Small intestine (tissue), 7 donors: ENCODE data around the gene GSTCD. TPM values are rescaled to one million over a fixed set of nuclear protein-coding genes. Genes with fewer than 3 reads are reported as not detected.

ENCODE experiments used
- DNase-seq, 2 donors: peaks; one replicate each; pipeline versions ENCODE4 v3.0.0 to v3.0.0-alpha.2; 2013
- FAIRE-seq: peaks from 2 replicates; lab custom pipeline; 2012; peaks lifted over from hg19 to GRCh38; lab: Jason Lieb, UNC
- H3K27ac ChIP-seq, 3 donors: one replicate each; pipeline ENCODE4 v1.5.1; 2013; ENCODE audit warnings: low read length in 2 of 3, mild to moderate bottlenecking in 2 of 3, control low read depth in 1 of 3, inconsistent platforms in 1 of 3, low read depth in 1 of 3, moderate library complexity in 1 of 3
- H3K27me3 ChIP-seq, 3 donors: one replicate each; pipeline ENCODE4 v1.6.1; 2013; ENCODE audit warnings: low read length in 3 of 3, inconsistent platforms in 1 of 3; ENCODE audit not compliant: control insufficient read depth in 3 of 3, insufficient read depth in 3 of 3
- H3K36me3 ChIP-seq, 3 donors: one replicate each; pipeline ENCODE4 v1.6.1; 2013; ENCODE audit warnings: low read length in 3 of 3, inconsistent platforms in 1 of 3, low read depth in 1 of 3, mild to moderate bottlenecking in 1 of 3, moderate library complexity in 1 of 3; ENCODE audit not compliant: control insufficient read depth in 3 of 3, insufficient read depth in 2 of 3
- H3K4me1 ChIP-seq, 3 donors: one replicate each; pipeline ENCODE4 v1.6.1; 2013; ENCODE audit warnings: low read length in 2 of 3, inconsistent platforms in 1 of 3, low read depth in 1 of 3, mild to moderate bottlenecking in 1 of 3, moderate library complexity in 1 of 3; ENCODE audit not compliant: control insufficient read depth in 3 of 3, insufficient read depth in 2 of 3
- H3K4me3 ChIP-seq, 3 donors: one replicate each; pipeline ENCODE4 v1.5.1; 2013; ENCODE audit warnings: low read length in 3 of 3, control low read depth in 1 of 3, inconsistent platforms in 1 of 3, low read depth in 1 of 3, mild to moderate bottlenecking in 1 of 3, moderate library complexity in 1 of 3
- H3K9me3 ChIP-seq, 2 donors: one replicate each; pipeline ENCODE4 v1.6.1; 2013; ENCODE audit warnings: low read depth in 1 of 2, low read length in 1 of 2; ENCODE audit not compliant: control insufficient read depth in 2 of 2, insufficient read depth in 1 of 2
- WGBS, 3 donors: extraction: QIAGEN DNeasy Blood & Tissue Kit; methylation state at CpG; one replicate each; pipeline ENCODE4 v1.1.7; 2013; 5-methylcytosine and 5-hydroxymethylcytosine counted together
- polyA plus RNA-seq, 4 donors: library from polyadenylated mRNA; stranded (reverse) in 3 of 4; unstranded in 1 of 4; fragments of 200-250 nt in 3 of 4; fragments of 120-200 nt in 1 of 4; gene quantifications; one replicate each; pipeline versions ENCODE4 v1.2.1 to v1.2.3, GENCODE V29; 2013
- donor health status: healthy with polysubstance abuse.
- donor health status: control.
- donor health status: control.
- donor health status: Bipolar disorder and iron deficiency.
- donor health status: healthy.

The GSTCD gene
- polyA plus RNA-seq, 4 donors, result 1.4 to 8.7 (median 3.3) TPM

DNA sequence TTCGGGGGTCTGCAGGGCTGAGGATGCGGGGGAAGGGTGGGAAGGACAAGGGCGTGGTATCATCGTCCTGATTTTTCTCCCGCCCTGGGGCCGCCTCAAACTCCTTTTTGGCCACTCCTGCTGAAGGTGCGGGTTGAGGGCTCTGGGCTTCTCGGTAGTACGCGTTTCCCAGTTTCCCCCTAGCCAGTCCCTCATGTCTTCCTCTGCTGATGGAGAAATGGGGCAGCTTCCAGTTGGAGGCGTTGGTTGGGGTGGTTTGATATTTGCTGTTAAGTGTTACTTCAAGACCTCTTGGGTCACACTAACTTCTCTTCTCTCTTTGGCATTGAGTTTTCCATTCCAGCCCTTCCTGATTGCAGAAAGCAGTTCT, 482 bp downstream of the GSTCD start:
- H3K36me3 ChIP-seq, result peaks cover 0 to 3% (median 0%) of the 10 kb centered on the region in 3 donors
- peak overlapping the region; percentile 70 to 98 (median 85) for H3K4me3 ChIP-seq
- DNase-seq (peak; percentile 20 to 74), FAIRE-seq (no peak)
- H3K27me3 ChIP-seq, result no peaks in the 10 kb centered on the region
- 0% methylated on average over 9 to 11 of the region's 11 CpGs for WGBS, 3 donors
- peaks cover 0 to 12% (median 6%) of the 10 kb centered on the region in 3 donors for H3K4me1 ChIP-seq
- H3K9me3 ChIP-seq, result no peaks in the 10 kb centered on the region
- H3K27ac ChIP-seq, result peak overlapping the region; percentile 90 to 96 (median 94)

- Histone ChIP-seq H3K4me1 (peaks cover 0 to 12% (median 6%) of the 10 kb centered on the region in 3 donors), H3K4me3 (no peak overlapping the region), H3K9me3 (no peaks in the 10 kb centered on the region), H3K27ac (no peak overlapping the region), H3K27me3 (no peaks in the 10 kb centered on the region), H3K36me3 (no peaks in the 10 kb centered on the region)
- 58 to 77% (median 69%) methylated on average over 15 to 16 of the region's 16 CpGs for WGBS, 3 donors
- no peak for FAIRE-seq
- no peak for DNase-seq
These were observed 1.5 kb downstream of the GSTCD start for GRCh38 chr4:105710012-105710600.

- Histone ChIP-seq H3K4me3 (no peak overlapping the region), H3K36me3 (no peaks in the 10 kb centered on the region), H3K27me3 (no peaks in the 10 kb centered on the region), H3K27ac (no peak overlapping the region), H3K4me1 (peaks cover 0 to 12% (median 6%) of the 10 kb centered on the region in 3 donors), H3K9me3 (no peaks in the 10 kb centered on the region)
- DNase-seq (no peak), FAIRE-seq (no peak)
- 72 to 74% (median 72%) methylated on average over 6 of the region's 6 CpGs for WGBS, 3 donors
These were observed 2.1 kb downstream of the GSTCD start for GRCh38 chr4:105710678-105711077.

DNA sequence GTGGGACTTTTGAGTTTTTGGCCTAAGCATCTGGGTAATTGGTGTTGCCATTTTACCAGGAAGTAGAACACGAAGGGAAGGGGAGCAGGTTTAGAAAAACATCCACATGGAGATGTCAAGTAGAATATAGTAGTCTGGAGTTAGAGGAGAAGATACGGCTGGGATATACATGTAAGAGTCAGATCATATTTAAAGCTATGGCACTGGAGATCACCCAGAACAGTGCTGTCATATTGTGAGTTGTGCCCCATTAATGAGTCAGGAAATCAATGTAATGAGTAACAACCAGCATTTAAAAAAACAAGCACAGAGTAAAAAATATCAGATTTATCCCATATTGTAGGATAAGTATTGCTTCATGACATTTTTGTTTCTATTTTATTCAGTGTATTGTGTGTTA, 4.2 kb downstream of the GSTCD start:
- Histone ChIP-seq H3K36me3 (no peaks in the 10 kb centered on the region), H3K27me3 (no peaks in the 10 kb centered on the region), H3K9me3 (no peaks in the 10 kb centered on the region), H3K4me1 (peaks cover 0 to 5% (median under 1%) of the 10 kb centered on the region in 3 donors), H3K27ac (no peak overlapping the region), H3K4me3 (no peak overlapping the region)
- WGBS, 3 donors, result 84 to 89% (median 88%) methylated on average over 2 of the region's 2 CpGs
- no peak for FAIRE-seq
- no peak for DNase-seq

DNA sequence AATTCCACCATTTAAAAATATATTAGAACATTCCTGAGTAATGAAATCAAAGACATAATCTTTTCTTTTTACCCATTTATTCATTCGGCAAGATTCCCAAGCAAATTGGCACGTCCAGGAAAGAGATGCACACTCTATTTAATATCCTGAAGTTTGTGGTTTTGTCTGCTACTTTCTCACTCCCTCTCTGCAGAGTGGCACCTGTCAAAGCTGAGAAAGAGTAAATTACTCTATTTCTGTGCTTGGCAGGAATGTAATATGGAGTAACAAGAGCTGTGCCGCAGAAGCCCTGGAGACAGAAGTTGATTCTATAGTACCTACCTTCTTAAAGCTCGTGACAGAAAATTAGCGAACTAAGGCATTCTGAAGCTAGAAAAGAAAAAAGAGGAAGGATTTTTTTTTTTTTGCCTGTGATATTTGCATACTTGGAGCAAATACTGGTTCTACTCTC, 5.5 kb downstream of the GSTCD start:
- 67 to 88% (median 72%) methylated on average over 5 of the region's 5 CpGs for WGBS, 3 donors
- Histone ChIP-seq H3K27ac (no peak overlapping the region), H3K4me1 (peaks cover 0 to 11% (median 0%) of the 10 kb centered on the region in 3 donors), H3K9me3 (no peaks in the 10 kb centered on the region), H3K4me3 (no peak overlapping the region), H3K27me3 (no peaks in the 10 kb centered on the region), H3K36me3 (peaks cover 0 to 2% (median 1%) of the 10 kb centered on the region in 3 donors)
- DNase-seq (no peak), FAIRE-seq (no peak)

GRCh38 chr4:105714932-105715331, 6.3 kb downstream of the GSTCD start:
- Histone ChIP-seq H3K4me3 (no peak overlapping the region), H3K4me1 (peaks cover 0 to 11% (median 0%) of the 10 kb centered on the region in 3 donors), H3K36me3 (peaks cover 0 to 2% (median 2%) of the 10 kb centered on the region in 3 donors), H3K9me3 (no peaks in the 10 kb centered on the region), H3K27me3 (no peaks in the 10 kb centered on the region), H3K27ac (no peak overlapping the region)
- 77 to 90% (median 86%) methylated on average over 1 of the region's 1 CpG for WGBS, 3 donors
- FAIRE-seq (no peak), DNase-seq (no peak)

- no peaks in the 10 kb centered on the region for H3K9me3 ChIP-seq
- FAIRE-seq (no peak), DNase-seq (peak; percentile 43 to 52)
- peaks cover 0 to 2% (median 2%) of the 10 kb centered on the region in 3 donors for H3K36me3 ChIP-seq
- H3K4me1 ChIP-seq, result peaks cover 0 to 11% (median 0%) of the 10 kb centered on the region in 3 donors
- WGBS, 3 donors, result 48 to 49% (median 49%) methylated on average over 4 of the region's 4 CpGs
- H3K27ac ChIP-seq, result no peak overlapping the region
- H3K27me3 ChIP-seq, result no peaks in the 10 kb centered on the region
- H3K4me3 ChIP-seq, result no peak overlapping the region
These were observed 7.2 kb downstream of the GSTCD start for GRCh38 chr4:105715692-105716278.

DNA sequence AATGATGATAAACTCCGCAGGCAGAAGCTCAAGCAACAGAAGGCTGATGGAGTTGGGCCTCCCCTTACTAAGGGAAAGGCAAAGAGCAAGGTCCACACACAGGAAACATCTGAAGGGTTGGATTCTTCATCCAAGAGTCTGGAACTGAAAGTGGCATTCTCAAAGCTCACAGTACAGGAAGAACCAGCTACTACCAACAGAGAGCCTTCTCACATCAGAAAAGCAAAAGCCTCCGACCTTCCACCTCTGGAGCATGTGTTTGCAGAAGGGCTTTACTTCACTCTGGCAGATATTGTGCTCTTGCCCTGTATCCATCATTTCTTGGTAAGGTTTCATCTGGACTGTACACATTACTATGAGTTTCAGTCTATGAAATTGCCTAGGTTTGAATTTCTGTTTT, 10.6 kb downstream of the GSTCD start:
- Histone ChIP-seq H3K27me3 (no peaks in the 10 kb centered on the region), H3K9me3 (no peaks in the 10 kb centered on the region), H3K4me3 (no peak overlapping the region), H3K36me3 (peaks cover 0 to 2% (median 2%) of the 10 kb centered on the region in 3 donors), H3K4me1 (peaks cover 0 to 6% (median 0%) of the 10 kb centered on the region in 3 donors), H3K27ac (peak overlapping the region in 1 of 3 donors; percentile 67)
- WGBS, 3 donors, result 35 to 60% (median 43%) methylated on average over 2 of the region's 2 CpGs
- FAIRE-seq (no peak), DNase-seq (peak; percentile 63 to 72)
